H1 (cell line): ENCODE results near the gene MPPED2. TPM values are rescaled to one million over a fixed set of nuclear protein-coding genes. Genes with fewer than 3 reads are reported as not detected.
A peak's percentile ranks its signal among the peaks of the same experiment; 100 is the strongest.

ENCODE experiments used
- CTCF ChIA-PET: fragments of 300-600 bp; sonication (Branson Sonifier 250); formaldehyde crosslinking; loops from one replicate; lab custom pipeline; 2021; ENCODE audit not compliant: partially characterized antibody; lab: Charles Lee
- POLR2A ChIA-PET: fragments of 300-600 bp; sonication (Branson Sonifier 250); formaldehyde crosslinking; loops from one replicate; lab custom pipeline; 2021; ENCODE audit warnings: inconsistent platforms; ENCODE audit not compliant: partially characterized antibody; lab: Charles Lee
- DNase-seq, 2 experiments: peaks; one replicate each; pipeline versions ENCODE4 v3.0.0 to v3.0.0-alpha.2; 2010 to 2022; ENCODE audit warnings: low spot score in 2 of 2, low read depth in 1 of 2, mixed read lengths in 1 of 2
- FAIRE-seq: peaks from 2 replicates; lab custom pipeline; 2011; peaks lifted over from hg19 to GRCh38; lab: Jason Lieb, UNC
- H2AFZ ChIP-seq: 2 replicates; pipeline ENCODE4 v1.8.1; 2012; ENCODE audit warnings: low read length, inconsistent platforms
- H2AK5ac ChIP-seq: 2 replicates; pipeline ENCODE4 v1.6.1; 2013; ENCODE audit warnings: low read depth, low read length
- H2BK120ac ChIP-seq: replicated peaks from 2 replicates; pipeline ENCODE3; 2013; ENCODE audit warnings: low read depth, low read length, inconsistent platforms
- H2BK12ac ChIP-seq: 2 replicates; pipeline ENCODE4 v1.6.1; 2013; ENCODE audit warnings: low read depth, low read length
- H2BK15ac ChIP-seq: 2 replicates; pipeline ENCODE4 v1.6.1; 2013; ENCODE audit warnings: low read length
- H2BK20ac ChIP-seq: 2 replicates; pipeline ENCODE4 v1.6.1; 2013; ENCODE audit warnings: low read length
- H2BK5ac ChIP-seq: 2 replicates; pipeline ENCODE4 v1.6.1; 2013; ENCODE audit warnings: low read depth, low read length
- H3K14ac ChIP-seq: 2 replicates; pipeline ENCODE4 v1.6.1; 2013; ENCODE audit warnings: inconsistent platforms; ENCODE audit not compliant: insufficient read length
- H3K18ac ChIP-seq: 2 replicates; pipeline ENCODE4 v1.6.1; 2013; ENCODE audit warnings: low read length; ENCODE audit errors: extremely low read depth
- H3K23ac ChIP-seq: 2 replicates; pipeline ENCODE4 v1.6.1; 2013; ENCODE audit warnings: inconsistent platforms; ENCODE audit not compliant: insufficient read length
- H3K23me2 ChIP-seq: 2 replicates; pipeline ENCODE4 v1.6.1; 2013; ENCODE audit warnings: low read depth, low read length
- H3K27ac ChIP-seq: 2 replicates; pipeline ENCODE4 v1.6.1; 2011; ENCODE audit warnings: low read depth, low read length, inconsistent platforms
- H3K27me3 ChIP-seq, 4 experiments: replicated peaks in 1 of 4; 1 replicate in 1 of 4; 2 replicates in 3 of 4; pipeline versions ENCODE4 v1.6.1 to v1.8.1; 2011 to 2013; ENCODE audit warnings: low read length in 3 of 4, mild to moderate bottlenecking in 3 of 4, inconsistent platforms in 2 of 4, mixed read lengths in 2 of 4, moderate library complexity in 1 of 4; ENCODE audit not compliant: control insufficient read depth in 3 of 4, insufficient read depth in 3 of 4; ENCODE audit errors: extremely low read depth in 1 of 4
- H3K36me3 ChIP-seq, 4 experiments: 2 replicates each; pipeline versions ENCODE4 v1.6.1 to v1.8.1; 2011 to 2013; ENCODE audit warnings: mild to moderate bottlenecking in 4 of 4, low read length in 3 of 4, moderate library complexity in 2 of 4, control low read depth in 1 of 4, inconsistent platforms in 1 of 4; ENCODE audit not compliant: insufficient read depth in 4 of 4, control insufficient read depth in 2 of 4
- H3K4ac ChIP-seq: replicated peaks from 2 replicates; pipeline ENCODE3; 2013; ENCODE audit warnings: low read length, low read depth, mixed read lengths, inconsistent platforms; ENCODE audit not compliant: insufficient read length
- H3K4me1 ChIP-seq, 4 experiments: replicated peaks in 1 of 4; 1 replicate in 1 of 4; 2 replicates in 3 of 4; pipeline versions ENCODE4 v1.6.1 to v1.8.1; 2011 to 2013; ENCODE audit warnings: low read length in 3 of 4, inconsistent platforms in 2 of 4, mixed read lengths in 1 of 4; ENCODE audit not compliant: insufficient read depth in 4 of 4, control insufficient read depth in 3 of 4
- H3K4me2 ChIP-seq, 2 experiments: 2 replicates each; pipeline versions ENCODE4 v1.6.1 to v1.8.1; 2011 to 2013; ENCODE audit warnings: low read depth in 2 of 2, low read length in 2 of 2, control low read depth in 1 of 2, inconsistent platforms in 1 of 2, mild to moderate bottlenecking in 1 of 2; ENCODE audit not compliant: insufficient read depth in 1 of 2
- H3K4me3 ChIP-seq, 4 experiments: fragments of 200-600, 300-600 bp in 1 of 4; sonication (generic), shearing (Covaris generic), sonication (Bioruptor Twin) in 1 of 4; 2 replicates each; pipeline versions ENCODE4 v1.5.1 to v1.8.1; 2011 to 2016; ENCODE audit warnings: low read length in 4 of 4, low read depth in 3 of 4, control low read depth in 2 of 4, inconsistent platforms in 2 of 4, mild to moderate bottlenecking in 2 of 4, mixed read lengths in 1 of 4, moderate library complexity in 1 of 4; ENCODE audit not compliant: insufficient read depth in 2 of 4; ENCODE audit errors: extremely low read depth in 1 of 4
- H3K56ac ChIP-seq: replicated peaks from 2 replicates; pipeline ENCODE3; 2013; ENCODE audit warnings: low read depth, mild to moderate bottlenecking, mixed read lengths, low read length, inconsistent platforms; ENCODE audit not compliant: insufficient read length
- H3K79me1 ChIP-seq: 2 replicates; pipeline ENCODE4 v1.6.1; 2013; ENCODE audit warnings: low read depth, low read length, control low read depth
- H3K79me2 ChIP-seq, 2 experiments: 2 replicates each; pipeline versions ENCODE4 v1.6.1 to v1.8.1; 2012 to 2013; ENCODE audit warnings: low read length in 2 of 2, mild to moderate bottlenecking in 2 of 2, inconsistent platforms in 1 of 2; ENCODE audit not compliant: insufficient read depth in 2 of 2, control insufficient read depth in 1 of 2
- H3K9ac ChIP-seq, 4 experiments: replicated peaks in 1 of 4; 1 replicate in 1 of 4; 2 replicates in 3 of 4; pipeline versions ENCODE4 v1.6.1 to v1.8.1; 2011 to 2013; ENCODE audit warnings: low read depth in 3 of 4, low read length in 3 of 4, control low read depth in 2 of 4, mild to moderate bottlenecking in 2 of 4, moderate library complexity in 2 of 4, inconsistent platforms in 1 of 4; ENCODE audit errors: extremely low read depth in 1 of 4
- H3K9me3 ChIP-seq, 2 experiments: 2 replicates each; pipeline versions ENCODE4 v1.6.1 to v1.8.1; 2012 to 2013; ENCODE audit warnings: mild to moderate bottlenecking in 2 of 2, moderate library complexity in 2 of 2, control low read depth in 1 of 2, inconsistent platforms in 1 of 2, low read depth in 1 of 2, low read length in 1 of 2, mixed read lengths in 1 of 2; ENCODE audit not compliant: insufficient read depth in 2 of 2
- H4K20me1 ChIP-seq, 2 experiments: replicated peaks in 1 of 2; 2 replicates each; pipeline versions ENCODE3 to v1.8.1; 2011 to 2013; ENCODE audit warnings: inconsistent platforms in 2 of 2, low read length in 2 of 2, mild to moderate bottlenecking in 1 of 2; ENCODE audit not compliant: insufficient read depth in 2 of 2, control insufficient read depth in 1 of 2
- H4K5ac ChIP-seq: 2 replicates; pipeline ENCODE4 v1.6.1; 2013; ENCODE audit warnings: low read length, low read depth, mixed read lengths, inconsistent platforms; ENCODE audit not compliant: insufficient read length
- H4K8ac ChIP-seq: 2 replicates; pipeline ENCODE4 v1.8.0; 2013; ENCODE audit warnings: mild to moderate bottlenecking, moderate library complexity, low read length, inconsistent platforms; ENCODE audit not compliant: insufficient read depth; ENCODE audit errors: extremely low read depth
- H4K91ac ChIP-seq: replicated peaks from 2 replicates; pipeline ENCODE3; 2013; ENCODE audit warnings: low read length, mixed read lengths, inconsistent platforms; ENCODE audit not compliant: insufficient read length
- CTBP2 ChIP-seq: IDR thresholded peaks from 2 replicates; pipeline ENCODE4 v1.7.0; 2011; ENCODE audit warnings: borderline replicate concordance, mild to moderate bottlenecking, moderate library complexity, mixed read lengths, low read length; ENCODE audit not compliant: insufficient read depth, insufficient read length
- JUND ChIP-seq: IDR thresholded peaks from 2 replicates; pipeline ENCODE4 v1.6.1; 2011; ENCODE audit warnings: mild to moderate bottlenecking, improper control_type of control experiment, low read length
- SAP30 ChIP-seq: fragments of 300-600 bp; sonication (generic); IDR thresholded peaks from 2 replicates; pipeline ENCODE4 v1.7.1; 2012; ENCODE audit warnings: low read length, moderate library complexity, mild to moderate bottlenecking, inconsistent platforms; ENCODE audit not compliant: insufficient read depth, insufficient replicate concordance
- SUZ12 ChIP-seq: fragments of 200-600 bp; sonication (generic); IDR thresholded peaks from 2 replicates; pipeline ENCODE4 v1.6.1; 2012; ENCODE audit warnings: mild to moderate bottlenecking, inconsistent platforms, low read length, moderate library complexity, mixed read lengths
- TBP ChIP-seq: IDR thresholded peaks from 2 replicates; pipeline ENCODE4 v1.6.1; 2011; ENCODE audit warnings: low read depth, low read length, improper control_type of control experiment
- TEAD4 ChIP-seq: IDR thresholded peaks from 2 replicates; pipeline ENCODE4 v1.6.1; 2012; ENCODE audit warnings: low read depth, low read length, inconsistent platforms, mixed read lengths
- WGBS, 2 experiments: shearing (Covaris generic) in 1 of 2; methylation state at CpG; one replicate each; pipeline versions ENCODE4 v1.1.6 to v1.1.7; 2013 to 2015; ENCODE audit warnings: low lambda C conversion rate in 2 of 2, mixed read lengths in 2 of 2, inconsistent platforms in 1 of 2, low coverage in 1 of 2, missing lambda C conversion rate in 1 of 2; ENCODE audit not compliant: insufficient replicate concordance in 2 of 2, insufficient coverage in 1 of 2, insufficient read length in 1 of 2; ENCODE audit errors: extremely low coverage in 1 of 2, missing lambda C conversion rate in 1 of 2; 5-methylcytosine and 5-hydroxymethylcytosine counted together
- polyA plus RNA-seq, 7 experiments: library from polyadenylated mRNA; depleted of rRNA in 3 of 7; stranded (reverse) in 5 of 7; unstranded in 2 of 7; fragments of >200 nt in 5 of 7; fragments of 200-250 nt in 2 of 7; gene quantifications; 1 replicate in 5 of 7; 2 replicates in 1 of 7; 4 replicates in 1 of 7; pipeline versions ENCODE4 v1.2.1 to v1.2.3, GENCODE V29; 2011 to 2013; ENCODE audit warnings: missing spikeins in 2 of 7, mixed read lengths in 2 of 7
- total RNA-seq: library from RNA; stranded (reverse); fragmentation: NEBNext Ultra II Directional; extraction: Animal tissue kit (Norgen Biotek cat#: 25700); gene quantifications from 2 replicates; pipeline ENCODE4 v1.2.1, GENCODE V29; 2021

Gene MPPED2
- total and polyA plus RNA-seq, 2 of the 8 experiments (the other 6 are each of a cell fraction or from before 2014, with no cell fraction given) = 1.3 to 3.5 TPM

DNA sequence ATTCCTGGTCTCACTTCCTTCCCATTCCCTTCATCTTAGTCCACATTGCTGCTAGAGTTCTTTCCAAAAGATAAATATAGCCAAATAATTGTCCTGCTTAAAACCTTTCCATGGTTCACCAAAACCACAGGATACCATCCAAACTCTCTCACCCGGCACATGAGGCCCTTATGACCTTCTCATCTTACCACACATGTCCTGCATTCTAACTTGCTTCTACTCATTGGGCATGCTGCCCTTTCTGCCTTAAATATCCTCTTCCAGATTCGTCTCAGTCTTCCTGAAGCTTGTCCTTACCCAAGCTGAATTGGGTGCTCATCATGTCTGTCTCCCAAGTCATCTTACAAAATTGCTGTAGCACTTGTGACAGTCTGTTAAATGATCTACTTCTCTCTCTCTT, 114.9 kb downstream of the MPPED2 start:
- H4K8ac ChIP-seq = no peak overlapping the region
- no peak overlapping the region for H2BK12ac ChIP-seq
- ChIA-PET CTCF (no interaction called here), POLR2A (no interaction called here)
- H4K20me1 ChIP-seq = no peaks in the 10 kb centered on the region
- no peak overlapping the region for H4K5ac ChIP-seq
- no peak overlapping the region for H2BK15ac ChIP-seq
- no peak overlapping the region for H4K91ac ChIP-seq
- no peak overlapping the region for H3K9ac ChIP-seq
- H3K9me3 ChIP-seq = no peaks in the 10 kb centered on the region
- H2BK20ac ChIP-seq = no peak overlapping the region
- H3K79me2 ChIP-seq = no peaks in the 10 kb centered on the region
- no peak overlapping the region for H2BK5ac ChIP-seq
- H3K18ac ChIP-seq = 0 out of 2 replicates have a peak overlapping the region, but pooled peaks have one; percentile 5
- no peak overlapping the region for H3K4ac ChIP-seq
- WGBS, 2 experiments = 87% methylated on average over 2 of the region's 2 CpGs; no CpG with 5 or more reads in 1 of the 2 experiments
- H2AK5ac ChIP-seq = no peak overlapping the region
- no peak overlapping the region for H2AFZ ChIP-seq
- H3K4me1 ChIP-seq = peaks cover 0 to 9% (median under 1%) of the 10 kb centered on the region in 4 experiments; a peak in 3 of 7 replicates
- TF ChIP-seq CTBP2 (no peak), TEAD4 (no peak), SAP30 (no peak), TBP (no peak), SUZ12 (no peak), JUND (no peak)
- H3K27ac ChIP-seq = no peak overlapping the region
- no peak overlapping the region for H2BK120ac ChIP-seq
- no peaks in the 10 kb centered on the region for H3K27me3 ChIP-seq
- H3K23ac ChIP-seq = no peak overlapping the region
- no peak overlapping the region for H3K14ac ChIP-seq
- DNase-seq (no peak), FAIRE-seq (no peak)
- H3K23me2 ChIP-seq = no peaks in the 10 kb centered on the region
- H3K4me3 ChIP-seq = no peak overlapping the region
- no peaks in the 10 kb centered on the region for H3K36me3 ChIP-seq
- H3K56ac ChIP-seq = no peak overlapping the region
- H3K79me1 ChIP-seq = no peaks in the 10 kb centered on the region
- H3K4me2 ChIP-seq = no peak overlapping the region
